HepG2 (cell line): ENCODE data around the gene NYNRIN. TPM values are rescaled to one million over a fixed set of nuclear protein-coding genes. Genes with fewer than 3 reads are reported as not detected.

Experiments
- ATAC-seq: fragments of 200-7000 bp; cut with Tn5 transposase; 3 replicates; pipeline ENCODE4 v1.9.1; 2020; ENCODE audit warnings: mild to moderate bottlenecking, moderate library complexity
- BruUV-seq: library from RNA; stranded (reverse); fragments of 400-500 nt; replicated peaks from 2 replicates; lab custom pipeline; 2021; lab: Mats Ljungman, UMichigan
- CTCF ChIA-PET: fragments of 300-600 bp; formaldehyde crosslinking; extraction: SDS; loops from one replicate; lab custom pipeline; 2021; ENCODE audit warnings: low total read pairs, inconsistent platforms, low intra/inter-chr PET ratio; lab: Yijun Ruan, JAX
- POLR2A ChIA-PET: fragments of 350-600 bp; sonication (Branson Sonifier 250); formaldehyde crosslinking; loops from one replicate; lab custom pipeline; 2020; ENCODE audit warnings: antibody characterized with exemption, inconsistent platforms; lab: Yijun Ruan, JAX
- DNase-seq: peaks from one replicate; pipeline ENCODE4 v3.0.0-alpha.2; 2015; ENCODE audit warnings: low spot score
- FAIRE-seq: peaks from 3 replicates; lab custom pipeline; 2011; peaks lifted over from hg19 to GRCh38; lab: Jason Lieb, UNC
- H2AFZ ChIP-seq: one replicate; pipeline ENCODE4 v1.6.1; 2011; ENCODE audit warnings: low read length, inconsistent platforms
- H3K27ac ChIP-seq: fragments of 300-600 bp; 3 replicates; pipeline ENCODE4 v1.8.0; 2011; ENCODE audit warnings: mixed run types, mild to moderate bottlenecking, mixed read lengths, low read length, inconsistent platforms; ENCODE audit not compliant: insufficient read depth; ENCODE audit errors: extremely low read length
- H3K27me3 ChIP-seq, 2 experiments: fragments of 200-600 bp in 1 of 2; 2 replicates in 1 of 2; 3 replicates in 1 of 2; pipeline versions ENCODE4 v1.6.0 to v1.8.0; 2011; ENCODE audit warnings: low read length in 2 of 2, mild to moderate bottlenecking in 2 of 2, moderate library complexity in 2 of 2, inconsistent platforms in 1 of 2; ENCODE audit not compliant: insufficient read depth in 2 of 2, control insufficient read depth in 1 of 2
- H3K36me3 ChIP-seq, 2 experiments: fragments of 200-600 bp in 1 of 2; replicated peaks in 1 of 2; 2 replicates in 1 of 2; 3 replicates in 1 of 2; pipeline versions ENCODE4 v1.5.1 to v1.8.0; 2011; ENCODE audit warnings: low read length in 2 of 2, inconsistent platforms in 1 of 2; ENCODE audit not compliant: insufficient read depth in 2 of 2, control insufficient read depth in 1 of 2
- H3K4me1 ChIP-seq: 2 replicates; pipeline ENCODE4 v1.5.1; 2012; ENCODE audit warnings: low read length, inconsistent platforms; ENCODE audit not compliant: insufficient read depth
- H3K4me2 ChIP-seq: 2 replicates; pipeline ENCODE4 v1.6.0; 2011; ENCODE audit warnings: low read depth, low read length, inconsistent platforms
- H3K4me3 ChIP-seq, 3 experiments: fragments of 200-600 bp in 1 of 3; sonication (generic), shearing (Covaris generic) in 1 of 3; replicated peaks in 1 of 3; 2 replicates each; pipeline ENCODE4 v1.5.1; 2011 to 2016; ENCODE audit warnings: low read length in 3 of 3, inconsistent platforms in 2 of 3, low read depth in 2 of 3, mild to moderate bottlenecking in 2 of 3, control low read depth in 1 of 3, mixed read lengths in 1 of 3; ENCODE audit not compliant: insufficient read depth in 1 of 3
- H3K79me2 ChIP-seq: one replicate; pipeline ENCODE4 v1.6.1; 2011; ENCODE audit warnings: low read length, inconsistent platforms; ENCODE audit not compliant: insufficient read depth
- H3K9ac ChIP-seq: 2 replicates; pipeline ENCODE4 v1.6.0; 2011; ENCODE audit warnings: mild to moderate bottlenecking, low read depth, low read length, inconsistent platforms; ENCODE audit not compliant: insufficient read depth
- H3K9me3 ChIP-seq: 2 replicates; pipeline ENCODE4 v1.5.1; 2012; ENCODE audit warnings: mild to moderate bottlenecking, low read length
- H4K20me1 ChIP-seq: 2 replicates; pipeline ENCODE4 v1.6.0; 2011; ENCODE audit warnings: inconsistent platforms, mild to moderate bottlenecking, low read length, moderate library complexity; ENCODE audit not compliant: insufficient read depth
- E2F5 ChIP-seq: sonication (generic); formaldehyde crosslinking; conservative IDR thresholded peaks from 2 replicates; pipeline ENCODE4 v1.4.0; 2020; ENCODE audit warnings: missing genetic modification reagents
- FOXA3 ChIP-seq: IDR thresholded peaks from 2 replicates; pipeline ENCODE4 v1.6.1; 2016; ENCODE audit warnings: missing genetic modification reagents, missing compliant biosample characterization
- HNRNPL ChIP-seq: fragments of 200-400 bp; formaldehyde crosslinking; IDR thresholded peaks from 2 replicates; pipeline ENCODE4 v1.6.1; 2017; ENCODE audit warnings: mild to moderate bottlenecking, low read depth, low read length
- RAD21 ChIP-seq: fragments of 450-650 bp; formaldehyde crosslinking; IDR thresholded peaks from 2 replicates; pipeline ENCODE4 v1.5.0; 2020; ENCODE audit warnings: mild to moderate bottlenecking
- TFDP1 ChIP-seq: IDR thresholded peaks from 2 replicates; pipeline ENCODE4 v1.6.1; 2016; ENCODE audit warnings: missing compliant biosample characterization, missing genetic modification reagents, borderline replicate concordance
- WIZ ChIP-seq: sonication (generic); formaldehyde crosslinking; IDR thresholded peaks from 2 replicates; pipeline ENCODE4 v1.5.1; 2020; ENCODE audit warnings: mild to moderate bottlenecking, missing genetic modification reagents
- ZC3H4 ChIP-seq: sonication (generic); formaldehyde crosslinking; IDR thresholded peaks from 2 replicates; pipeline ENCODE4 v1.4.0; 2020; ENCODE audit warnings: missing genetic modification reagents, borderline replicate concordance
- ZNF263 ChIP-seq: sonication (generic); formaldehyde crosslinking; IDR thresholded peaks from 2 replicates; pipeline ENCODE4 v1.4.0; 2020; ENCODE audit warnings: missing genetic modification reagents
- ZNF335 ChIP-seq: sonication (generic); formaldehyde crosslinking; IDR thresholded peaks from 2 replicates; pipeline ENCODE4 v1.4.0; 2020; ENCODE audit warnings: missing genetic modification reagents
- ZNF605 ChIP-seq: sonication (generic); formaldehyde crosslinking; IDR thresholded peaks from 2 replicates; pipeline ENCODE4 v1.8.0; 2022; ENCODE audit warnings: mild to moderate bottlenecking, missing genetic modification reagents
- ZNF841 ChIP-seq: sonication (generic); formaldehyde crosslinking; IDR thresholded peaks from 2 replicates; pipeline ENCODE4 v1.8.1; 2023; ENCODE audit warnings: missing genetic modification reagents, borderline replicate concordance
- WGBS: methylation state at CpG from one replicate; pipeline ENCODE4 v1.1.6; 2017; ENCODE audit warnings: low lambda C conversion rate; 5-methylcytosine and 5-hydroxymethylcytosine counted together
- in situ Hi-C: cut with HindIII; loops from 2 replicates; pipeline ENCODE4 v1.10.0; 2017; ENCODE audit warnings: low pct_unique_long_range_greater_than_20kb; ENCODE audit not compliant: extremely low pct_ligation_motif_present
- intact Hi-C: fragments of 100-400 bp; cut with micrococcal nuclease; formaldehyde crosslinking; loops from one replicate; pipeline ENCODE4 v1.10.0; 2022; ENCODE audit not compliant: unreplicated experiment
- polyA plus RNA-seq, 8 experiments: library from polyadenylated mRNA; depleted of rRNA in 3 of 8; stranded (reverse) in 7 of 8; unstranded in 1 of 8; fragments of >200 nt; fragmentation: Illumina TruSeq in 4 of 8; extraction: Trizol in 4 of 8; gene quantifications; 2 replicates each; pipeline versions ENCODE4 v1.2.1 to v1.2.3, GENCODE V29; 2011 to 2016; ENCODE audit warnings: low read depth in 4 of 8, missing spikeins in 1 of 8, mixed read lengths in 1 of 8; ENCODE audit not compliant: insufficient read depth in 1 of 8
- total RNA-seq, 5 experiments: library from RNA; depleted of rRNA; stranded (reverse); fragments of >200 nt; fragmentation: Illumina TruSeq; extraction: Trizol; gene quantifications; 2 replicates each; pipeline ENCODE4 v1.2.3, GENCODE V29; 2016; ENCODE audit warnings: low read depth in 1 of 5
- TF ChIP-seq, protein P1 (sequence below): sonication (generic); formaldehyde crosslinking; IDR thresholded peaks from 2 replicates; pipeline ENCODE4 v1.5.0; 2020; ENCODE audit warnings: missing genetic modification reagents

NYNRIN gene
- total and polyA plus RNA-seq, 2 of the 13 experiments (the other 11 are each of a cell fraction or from before 2014, with no cell fraction given), result 0.63 to 1.1 TPM

- TF ChIP-seq E2F5, result no peak
- TF ChIP-seq ZNF605 (CRISPR knock-in tag), result 0 out of 2 replicates have a peak, but pooled peaks have one; percentile 35
These were observed 25.9 kb upstream of the NYNRIN start (continued) for GRCh38 chr14:24372701-24373416.

DNA sequence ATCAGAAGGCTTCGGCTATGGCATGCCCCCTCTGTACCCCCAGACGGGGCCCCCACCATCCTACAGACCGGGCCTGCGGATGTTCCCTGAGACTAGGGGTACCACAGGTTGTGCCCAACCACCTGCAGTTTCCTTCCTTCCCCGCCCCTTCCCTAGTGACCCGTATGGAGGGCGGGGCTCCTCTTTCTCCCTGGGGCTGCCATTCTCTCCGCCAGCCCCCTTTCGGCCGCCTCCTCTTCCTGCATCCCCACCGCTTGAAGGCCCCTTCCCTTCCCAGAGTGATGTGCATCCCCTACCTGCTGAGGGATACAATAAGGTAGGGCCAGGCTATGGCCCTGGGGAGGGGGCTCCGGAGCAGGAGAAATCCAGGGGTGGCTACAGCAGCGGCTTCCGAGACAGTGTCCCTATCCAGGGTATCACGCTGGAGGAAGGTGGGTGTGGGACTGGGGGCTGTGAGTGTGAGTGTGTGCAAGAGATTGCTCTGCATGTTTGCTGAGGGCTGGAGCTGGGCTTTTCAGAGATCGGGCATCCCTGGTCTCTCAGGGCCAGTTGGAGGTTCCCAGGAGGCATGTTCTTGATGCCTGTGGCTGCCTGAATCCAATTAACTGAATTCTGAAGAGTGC lies 22.2 kb upstream of the NYNRIN start:
- POLR2A ChIA-PET, result interaction anchor here (2.5 kb wide), 1 partner anchor 53 kb away, joined by 6 read pairs; the partner anchor contains the start of genes CBLN3 and KHNYN
- H3K4me2 ChIP-seq, result no peak overlapping the region

DNA sequence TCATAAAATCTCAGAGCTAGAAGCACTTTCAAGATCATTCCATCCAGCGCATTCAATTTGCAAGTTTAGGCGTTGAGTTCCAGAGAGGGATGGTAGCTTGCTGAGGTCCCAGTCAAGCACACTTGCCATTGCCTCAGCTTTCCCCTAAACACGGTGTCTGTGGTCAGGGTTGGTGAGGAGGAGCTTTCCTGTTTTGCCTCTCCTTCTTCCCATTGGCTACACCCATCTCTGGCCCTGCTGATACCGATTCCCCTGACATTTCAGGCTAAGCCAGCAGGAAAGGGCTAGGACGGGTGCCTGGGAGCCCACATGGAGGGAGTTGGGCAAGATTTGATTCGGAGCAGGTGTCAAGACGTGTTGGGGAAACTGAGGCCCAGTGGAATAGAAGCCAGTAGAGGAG lies 21.7 kb upstream of the NYNRIN start:
- Histone ChIP-seq H4K20me1 (no peaks in the 10 kb centered on the region), H3K27me3 (peaks cover 8 to 48% of the 10 kb centered on the region in 2 experiments; a peak in 4 of 5 replicates), H3K36me3 (no peaks in the 10 kb centered on the region), H3K4me3 (no peak overlapping the region), H3K9me3 (no peaks in the 10 kb centered on the region), H3K4me2 (no peak overlapping the region), H3K79me2 (no peaks in the 10 kb centered on the region), H2AFZ (no peak overlapping the region), H3K27ac (no peak overlapping the region), H3K9ac (no peak overlapping the region), H3K4me1 (peaks cover 20% of the 10 kb centered on the region)
- CTCF ChIA-PET, result no interaction called here
- no TSS peak for BruUV-seq
- DNase-seq (no peak), ATAC-seq (no peak), FAIRE-seq (no peak)
- in situ Hi-C loops (no loop called here), intact Hi-C loops (no loop called here)
- 48% methylated on average over 7 of the region's 7 CpGs for WGBS
- POLR2A ChIA-PET, result interaction anchor here (1.2 to 2.5 kb wide), 2 partner anchors 48 to 53 kb away, joined by 4 to 6 read pairs; partner anchors contain the start of genes CBLN3 and KHNYN
- TF ChIP-seq ZNF841 (no peak), ZC3H4 (CRISPR knock-in tag) (no peak), RAD21 (no peak), ZNF335 (CRISPR knock-in tag) (no peak), TFDP1 (CRISPR knock-in tag) (no peak), E2F5 (no peak), HNRNPL (no peak), ZNF263 (CRISPR knock-in tag) (no peak)
- TF ChIP-seq, protein P1, sequence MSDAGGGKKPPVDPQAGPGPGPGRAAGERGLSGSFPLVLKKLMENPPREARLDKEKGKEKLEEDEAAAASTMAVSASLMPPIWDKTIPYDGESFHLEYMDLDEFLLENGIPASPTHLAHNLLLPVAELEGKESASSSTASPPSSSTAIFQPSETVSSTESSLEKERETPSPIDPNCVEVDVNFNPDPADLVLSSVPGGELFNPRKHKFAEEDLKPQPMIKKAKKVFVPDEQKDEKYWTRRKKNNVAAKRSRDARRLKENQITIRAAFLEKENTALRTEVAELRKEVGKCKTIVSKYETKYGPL (CRISPR knock-in tag), result no peak

More for the DNA sequence above, 22.2 kb upstream of the NYNRIN start:
- H3K9ac ChIP-seq, result no peak overlapping the region
- no peak for ATAC-seq
- no peak overlapping the region for H2AFZ ChIP-seq
- BruUV-seq, result no TSS peak
- H3K4me3 ChIP-seq, result no peak overlapping the region
- peaks cover 8 to 47% of the 10 kb centered on the region in 2 experiments; a peak in 4 of 5 replicates for H3K27me3 ChIP-seq
- no peak overlapping the region for H3K27ac ChIP-seq
- CTCF ChIA-PET, result no interaction called here
- H3K4me1 ChIP-seq, result peaks cover 20% of the 10 kb centered on the region
- intact Hi-C loops (no loop called here), in situ Hi-C loops (no loop called here)
- no peak for DNase-seq
- FAIRE-seq, result no peak
- no peaks in the 10 kb centered on the region for H3K79me2 ChIP-seq
- WGBS, result 54% methylated on average over 16 of the region's 16 CpGs
- no peaks in the 10 kb centered on the region for H3K36me3 ChIP-seq
- no peaks in the 10 kb centered on the region for H3K9me3 ChIP-seq
- TF ChIP-seq WIZ (CRISPR knock-in tag), result 0 out of 2 replicates have a peak, but pooled peaks have one; percentile 9
- no peak for TF ChIP-seq FOXA3 (CRISPR knock-in tag)
- TF ChIP-seq, all 625 proteins: peak for 1
- H4K20me1 ChIP-seq, result no peaks in the 10 kb centered on the region
